PFSK-1 (cell line): ENCODE data around the gene PBX3.

ENCODE experiments used
- FOXP2 ChIP-seq: optimal IDR thresholded peaks from 2 replicates; pipeline ENCODE3; 2011; ENCODE audit warnings: borderline replicate concordance, control low read depth, inconsistent platforms; ENCODE audit not compliant: insufficient read depth; ENCODE audit errors: extremely low read length, extremely low read depth
- POLR2AphosphoS5 ChIP-seq: IDR thresholded peaks from 2 replicates; pipeline ENCODE4 v1.6.1; 2012; ENCODE audit warnings: low read depth, mild to moderate bottlenecking, control low read depth, low read length, moderate library complexity
- REST ChIP-seq, 2 experiments: IDR thresholded peaks; 2 replicates each; pipeline versions ENCODE4 v1.6.1 to v1.8.0; 2011 to 2012; ENCODE audit warnings: low read depth in 2 of 2, low read length in 2 of 2, control low read depth in 1 of 2, inconsistent platforms in 1 of 2, mild to moderate bottlenecking in 1 of 2, moderate library complexity in 1 of 2; ENCODE audit not compliant: insufficient read depth in 1 of 2
- SIN3A ChIP-seq: IDR thresholded peaks from 2 replicates; pipeline ENCODE4 v1.6.1; 2012; ENCODE audit warnings: mild to moderate bottlenecking, low read length, moderate library complexity, borderline replicate concordance; ENCODE audit not compliant: insufficient read depth
- TAF1 ChIP-seq: IDR thresholded peaks from 2 replicates; pipeline ENCODE4 v1.6.1; 2012; ENCODE audit warnings: low read length, control low read depth, borderline replicate concordance; ENCODE audit not compliant: insufficient read depth

The PBX3 gene

GRCh38 chr9:125959315-125959714, 212.1 kb downstream of the PBX3 start:
- no peak for TF ChIP-seq TAF1
- no peak for TF ChIP-seq SIN3A
- no peak for TF ChIP-seq POLR2AphosphoS5
- TF ChIP-seq FOXP2: no peak
- no peak for TF ChIP-seq REST (IDR thresholded peaks at IDR 0.05; ENCODE audit: insufficient read depth in 1 of 2, low read depth in 2 of 2, low read length in 2 of 2)

- TF ChIP-seq POLR2AphosphoS5 (no peak), TAF1 (no peak), SIN3A (no peak), REST (IDR thresholded peaks at IDR 0.05; ENCODE audit: insufficient read depth in 1 of 2, low read depth in 2 of 2, low read length in 2 of 2) (no peak), FOXP2 (no peak)
These were observed 212.9 kb downstream of the PBX3 start for GRCh38 chr9:125959951-125960619.

- TF ChIP-seq TAF1 (no peak), SIN3A (no peak), REST (IDR thresholded peaks at IDR 0.05; ENCODE audit: insufficient read depth in 1 of 2, low read depth in 2 of 2, low read length in 2 of 2) (no peak), POLR2AphosphoS5 (no peak), FOXP2 (no peak)
These were observed 213.5 kb downstream of the PBX3 start for GRCh38 chr9:125960626-125961025.

GRCh38 chr9:125961072-125961471, 213.9 kb downstream of the PBX3 start:
- TF ChIP-seq TAF1 (no peak), REST (IDR thresholded peaks at IDR 0.05; ENCODE audit: insufficient read depth in 1 of 2, low read depth in 2 of 2, low read length in 2 of 2) (no peak)

GRCh38 chr9:125963932-125964331, 216.8 kb downstream of the PBX3 start:
- TF ChIP-seq REST (IDR thresholded peaks at IDR 0.05; ENCODE audit: insufficient read depth in 1 of 2, low read depth in 2 of 2, low read length in 2 of 2) (no peak), POLR2AphosphoS5 (no peak), FOXP2 (no peak), TAF1 (no peak), SIN3A (no peak)
